A172 (cell line): Measurements from ENCODE around the gene TIPARP. TPM values are rescaled to one million over a fixed set of nuclear protein-coding genes. Genes with fewer than 3 reads are reported as not detected.
"Not testable (repeated sequence)": the region's sequence is repeated elsewhere in the genome, so short reads cannot be mapped to it uniquely, and the experiment has no call there.

Source experiments
- DNase-seq: peaks from one replicate; pipeline ENCODE4 v3.0.0-alpha.2; 2015; ENCODE audit warnings: low spot score
- total RNA-seq: library from RNA; depleted of rRNA; stranded (reverse); fragments of >200 nt; shearing (Covaris generic); gene quantifications from 2 replicates; pipeline ENCODE4 v1.2.3, GENCODE V29; 2014

The TIPARP gene
- total RNA-seq, 1 experiment from 2014 or later: 20.0 TPM

GRCh38 chr3:156648086-156648485 lies 26.3 kb upstream of the TIPARP start:
- no peak for DNase-seq

- no peak for DNase-seq
Measured at GRCh38 chr3:156649681-156650080, 24.7 kb upstream of the TIPARP start.

GRCh38 chr3:156652661-156653060 lies 21.7 kb upstream of the TIPARP start:
- DNase-seq: not testable (repeated sequence)

- DNase-seq: no peak
Measured at GRCh38 chr3:156654834-156655233, 19.6 kb upstream of the TIPARP start.

- no peak for DNase-seq
Measured at GRCh38 chr3:156655819-156656550, 18.4 kb upstream of the TIPARP start.

- no peak for DNase-seq
Measured at GRCh38 chr3:156657440-156657839, 16.9 kb upstream of the TIPARP start.

- no peak for DNase-seq
Measured at GRCh38 chr3:156657862-156658731, 16.3 kb upstream of the TIPARP start.

- DNase-seq: no peak
Measured at GRCh38 chr3:156658732-156659090, 15.7 kb upstream of the TIPARP start.

GRCh38 chr3:156659260-156659659 lies 15.1 kb upstream of the TIPARP start:
- DNase-seq: no peak

GRCh38 chr3:156661155-156661554 lies 13.2 kb upstream of the TIPARP start:
- DNase-seq: no peak

GRCh38 chr3:156664011-156664830 lies 10.2 kb upstream of the TIPARP start:
- DNase-seq: no peak

GRCh38 chr3:156664831-156665178 lies 9.6 kb upstream of the TIPARP start:
- DNase-seq: no peak

GRCh38 chr3:156665291-156665690 lies 9.1 kb upstream of the TIPARP start:
- no peak for DNase-seq

GRCh38 chr3:156666073-156666472 lies 8.3 kb upstream of the TIPARP start:
- no peak for DNase-seq

GRCh38 chr3:156668073-156668763 lies 6.2 kb upstream of the TIPARP start:
- DNase-seq: no peak

GRCh38 chr3:156670077-156670476 lies 4.3 kb upstream of the TIPARP start:
- DNase-seq: no peak

GRCh38 chr3:156670652-156671051 lies 3.7 kb upstream of the TIPARP start:
- DNase-seq: no peak

GRCh38 chr3:156673732-156674045 lies 701 bp upstream of the TIPARP start:
- no peak for DNase-seq

- DNase-seq: peak; percentile 13
Measured at GRCh38 chr3:156674911-156675829, 780 bp downstream of the TIPARP start.

- peak; percentile 82 for DNase-seq
Measured at GRCh38 chr3:156675830-156676767, 1.7 kb downstream of the TIPARP start.
